ENCODE measurements around the gene SUN3. TPM values are rescaled to one million over a fixed set of nuclear protein-coding genes. Genes with fewer than 3 reads are reported as not detected.

SUN3 gene
- total and polyA plus RNA-seq, 10 of the 15 experiments (the other 5 are each of a cell fraction or from before 2014, with no cell fraction given) = 0.29 to 0.48 TPM; not detected in 8

- TF ChIP-seq ELK1 (IDR thresholded peaks at IDR 0.05; ENCODE audit: low read depth, low read length) = no peak
- TF ChIP-seq CEBPZ (IDR thresholded peaks at IDR 0.05; ENCODE audit: low read depth, low read length) = no peak
- TF ChIP-seq BCL11A (IDR thresholded peaks at IDR 0.05; ENCODE audit: low read depth, low read length) = no peak
- no peak for TF ChIP-seq CBX3 (IDR thresholded peaks at IDR 0.05; ENCODE audit: borderline replicate concordance, low read depth)
- TF ChIP-seq RB1 (IDR thresholded peaks at IDR 0.05; ENCODE audit: borderline replicate concordance) = no peak
- no peak for TF ChIP-seq GABPA (IDR thresholded peaks at IDR 0.05; ENCODE audit: low read depth)
- TF ChIP-seq ETV6 (conservative IDR thresholded peaks at IDR 0.05 in 1 of 2, IDR thresholded peaks at IDR 0.05 in 1 of 2; ENCODE audit: borderline replicate concordance in 1 of 2, low read depth in 1 of 2) = no peak
- TF ChIP-seq IRF4 (IDR thresholded peaks at IDR 0.05; ENCODE audit: low read depth, low read length) = no peak
- TF ChIP-seq MXI1 (IDR thresholded peaks at IDR 0.05; ENCODE audit: low read depth, low read length) = no peak
- TF ChIP-seq RBBP5 (conservative IDR thresholded peaks at IDR 0.05) = no peak
Measured at GRCh38 chr7:47950714-47951113, 78.2 kb downstream of the SUN3 start (continued).

All from GM12878 (cell line).